ENCODE results near the gene RUNX1.

The RUNX1 gene

GRCh38 chr21:34899302-34899701, 149.8 kb downstream of the RUNX1 start:
- DNase-seq (ENCODE audit: low read depth in 2 of 2), result no peak

GRCh38 chr21:34897828-34898227, 151.3 kb downstream of the RUNX1 start:
- DNase-seq (ENCODE audit: low read depth in 2 of 2), result no peak

- DNase-seq (ENCODE audit: low read depth in 2 of 2), result no peak
Observed at GRCh38 chr21:34894401-34894800, 154.7 kb downstream of the RUNX1 start.

GRCh38 chr21:34892209-34892608, 156.9 kb downstream of the RUNX1 start:
- DNase-seq (ENCODE audit: low read depth in 2 of 2), result no peak

- no peak for DNase-seq (ENCODE audit: low read depth in 2 of 2)
Observed at GRCh38 chr21:34891613-34891943, 157.5 kb downstream of the RUNX1 start.

- peak in 1 of 2 donors; percentile 12 for DNase-seq (ENCODE audit: low read depth in 2 of 2)
Observed at GRCh38 chr21:34890724-34891612, 158.1 kb downstream of the RUNX1 start.

- no peak for DNase-seq (ENCODE audit: low read depth in 2 of 2)
Observed at GRCh38 chr21:34890470-34890723, 158.7 kb downstream of the RUNX1 start.

GRCh38 chr21:34889676-34890469, 159.2 kb downstream of the RUNX1 start:
- DNase-seq (ENCODE audit: low read depth in 2 of 2), result peak; percentile 65 to 78

- peak; percentile 53 to 54 for DNase-seq (ENCODE audit: low read depth in 2 of 2)
Observed at GRCh38 chr21:34889320-34889675, 159.8 kb downstream of the RUNX1 start.

GRCh38 chr21:34888569-34889319, 160.4 kb downstream of the RUNX1 start:
- peak; percentile 71 to 83 for DNase-seq (ENCODE audit: low read depth in 2 of 2)

- DNase-seq (ENCODE audit: low read depth in 2 of 2), result peak; percentile 84 to 87
Observed at GRCh38 chr21:34887725-34888568, 161.2 kb downstream of the RUNX1 start.

GRCh38 chr21:34887105-34887442, 162.0 kb downstream of the RUNX1 start:
- DNase-seq (ENCODE audit: low read depth in 2 of 2), result no peak

- DNase-seq (ENCODE audit: low read depth in 2 of 2), result peak in 1 of 2 donors; percentile 23
Observed at GRCh38 chr21:34886240-34887104, 162.6 kb downstream of the RUNX1 start.

GRCh38 chr21:34885626-34886239, 163.4 kb downstream of the RUNX1 start:
- DNase-seq (ENCODE audit: low read depth in 2 of 2), result no peak

- no peak for DNase-seq (ENCODE audit: low read depth in 2 of 2)
Observed at GRCh38 chr21:34885125-34885524, 164.0 kb downstream of the RUNX1 start.

GRCh38 chr21:34884346-34884929, 164.7 kb downstream of the RUNX1 start:
- DNase-seq (ENCODE audit: low read depth in 2 of 2), result no peak

GRCh38 chr21:34883491-34884271, 165.4 kb downstream of the RUNX1 start:
- DNase-seq (ENCODE audit: low read depth in 2 of 2), result no peak

- no peak for DNase-seq (ENCODE audit: low read depth in 2 of 2)
Observed at GRCh38 chr21:34882719-34883131, 166.4 kb downstream of the RUNX1 start.

- no peak for DNase-seq (ENCODE audit: low read depth in 2 of 2)
Observed at GRCh38 chr21:34881839-34882371, 167.2 kb downstream of the RUNX1 start.
